Type B pancreatic cell (in vitro differentiated cells): Measurements from ENCODE around the gene ABI2. TPM values are rescaled to one million over a fixed set of nuclear protein-coding genes. Genes with fewer than 3 reads are reported as not detected.

Experiments
- DNase-seq: peaks from one replicate; pipeline ENCODE4 v3.0.0; 2021; ENCODE audit warnings: mixed read lengths; ENCODE audit not compliant: unreplicated experiment; ENCODE audit errors: extremely low spot score
- H3K27ac Mint-ChIP-seq: 2 replicates; pipeline ENCODE4 v1.8.0; 2021; ENCODE audit warnings: mild to moderate bottlenecking, mixed read lengths
- H3K27me3 Mint-ChIP-seq: 2 replicates; pipeline ENCODE4 v1.8.0; 2021; ENCODE audit warnings: mixed read lengths
- H3K36me3 Mint-ChIP-seq: 2 replicates; pipeline ENCODE4 v1.8.0; 2021; ENCODE audit warnings: mixed read lengths
- H3K4me1 Mint-ChIP-seq: one replicate; pipeline ENCODE4 v1.8.0; 2021; ENCODE audit warnings: mixed read lengths; ENCODE audit not compliant: unreplicated experiment
- H3K4me3 Mint-ChIP-seq: 2 replicates; pipeline ENCODE4 v1.8.0; 2021; ENCODE audit warnings: mild to moderate bottlenecking, mixed read lengths
- H3K9me3 Mint-ChIP-seq: 2 replicates; pipeline ENCODE4 v1.8.0; 2021; ENCODE audit warnings: mixed read lengths
- CTCF ChIP-seq: fragments of 200-600 bp; sonication (generic); conservative IDR thresholded peaks from 2 replicates; pipeline ENCODE4 v1.5.0; 2021; ENCODE audit warnings: antibody characterized with exemption, mild to moderate bottlenecking
- total RNA-seq: library from RNA; stranded (reverse); gene quantifications from 2 replicates; pipeline ENCODE4 v1.2.1, GENCODE V29; 2021; ENCODE audit warnings: low replicate concordance

ABI2 gene
- total RNA-seq, 1 donor from 2014 or later, result 94.6 TPM

- H3K27me3 Mint-ChIP-seq, result no peaks in the 10 kb centered on the region
- no peaks in the 10 kb centered on the region for H3K9me3 Mint-ChIP-seq
- no peak overlapping the region for H3K4me3 Mint-ChIP-seq
- no peak overlapping the region for H3K27ac Mint-ChIP-seq
- peaks cover 5% of the 10 kb centered on the region for H3K4me1 Mint-ChIP-seq
- no peak for DNase-seq
- TF ChIP-seq CTCF, result no peak
- peaks cover 11% of the 10 kb centered on the region for H3K36me3 Mint-ChIP-seq
Observed at GRCh38 chr2:203432811-203433210, 104.6 kb downstream of the ABI2 start.

GRCh38 chr2:203436496-203436895 is 108.3 kb downstream of the ABI2 start:
- peaks cover 21% of the 10 kb centered on the region for H3K36me3 Mint-ChIP-seq
- no peak for TF ChIP-seq CTCF
- H3K27me3 Mint-ChIP-seq, result no peaks in the 10 kb centered on the region
- no peak for DNase-seq
- H3K27ac Mint-ChIP-seq, result no peak overlapping the region
- peaks cover 19% of the 10 kb centered on the region for H3K4me1 Mint-ChIP-seq
- H3K9me3 Mint-ChIP-seq, result no peaks in the 10 kb centered on the region
- no peak overlapping the region for H3K4me3 Mint-ChIP-seq

- no peak for TF ChIP-seq CTCF
- no peak overlapping the region for H3K4me3 Mint-ChIP-seq
- no peaks in the 10 kb centered on the region for H3K27me3 Mint-ChIP-seq
- DNase-seq, result no peak
- H3K36me3 Mint-ChIP-seq, result peaks cover 21% of the 10 kb centered on the region
- no peaks in the 10 kb centered on the region for H3K9me3 Mint-ChIP-seq
- H3K4me1 Mint-ChIP-seq, result peaks cover 30% of the 10 kb centered on the region
- no peak overlapping the region for H3K27ac Mint-ChIP-seq
Observed at GRCh38 chr2:203437511-203437910, 109.3 kb downstream of the ABI2 start.

GRCh38 chr2:203438528-203438927 is 110.3 kb downstream of the ABI2 start:
- no peak for TF ChIP-seq CTCF
- H3K4me1 Mint-ChIP-seq, result peaks cover 34% of the 10 kb centered on the region
- peaks cover 22% of the 10 kb centered on the region for H3K36me3 Mint-ChIP-seq
- H3K4me3 Mint-ChIP-seq, result no peak overlapping the region
- no peak overlapping the region for H3K27ac Mint-ChIP-seq
- no peaks in the 10 kb centered on the region for H3K27me3 Mint-ChIP-seq
- no peak for DNase-seq
- H3K9me3 Mint-ChIP-seq, result no peaks in the 10 kb centered on the region

GRCh38 chr2:203440671-203441070 is 112.5 kb downstream of the ABI2 start:
- H3K4me1 Mint-ChIP-seq, result peaks cover 34% of the 10 kb centered on the region
- H3K9me3 Mint-ChIP-seq, result no peaks in the 10 kb centered on the region
- no peak overlapping the region for H3K27ac Mint-ChIP-seq
- TF ChIP-seq CTCF, result no peak
- H3K4me3 Mint-ChIP-seq, result no peak overlapping the region
- no peaks in the 10 kb centered on the region for H3K27me3 Mint-ChIP-seq
- H3K36me3 Mint-ChIP-seq, result peaks cover 27% of the 10 kb centered on the region
- DNase-seq, result no peak

- Mint-ChIP-seq H3K36me3 (peaks cover 33% of the 10 kb centered on the region), H3K9me3 (no peaks in the 10 kb centered on the region), H3K27me3 (no peaks in the 10 kb centered on the region), H3K4me1 (peaks cover 34% of the 10 kb centered on the region), H3K27ac (no peak overlapping the region), H3K4me3 (no peak overlapping the region)
- TF ChIP-seq CTCF, result no peak
- no peak for DNase-seq
Observed at GRCh38 chr2:203441463-203441862, 113.3 kb downstream of the ABI2 start.
